NCI-H82 treated with DMSO at 0.1 percent for 48 hours (cell line): ENCODE data around the gene RABAC1.
"Not testable (repeated sequence)": the region's sequence is repeated elsewhere in the genome, so short reads cannot be mapped to it uniquely, and the experiment has no call there.

Source experiments
- DNase-seq: peaks from one replicate; lab custom pipeline; 2025; ENCODE audit not compliant: unreplicated experiment; lab: John Stamatoyannopoulos, UW

The RABAC1 gene

GRCh38 chr19:41918095-41918494, 41.0 kb downstream of the RABAC1 start:
- no peak for DNase-seq

GRCh38 chr19:41917676-41918075, 41.4 kb downstream of the RABAC1 start:
- no peak for DNase-seq

DNA sequence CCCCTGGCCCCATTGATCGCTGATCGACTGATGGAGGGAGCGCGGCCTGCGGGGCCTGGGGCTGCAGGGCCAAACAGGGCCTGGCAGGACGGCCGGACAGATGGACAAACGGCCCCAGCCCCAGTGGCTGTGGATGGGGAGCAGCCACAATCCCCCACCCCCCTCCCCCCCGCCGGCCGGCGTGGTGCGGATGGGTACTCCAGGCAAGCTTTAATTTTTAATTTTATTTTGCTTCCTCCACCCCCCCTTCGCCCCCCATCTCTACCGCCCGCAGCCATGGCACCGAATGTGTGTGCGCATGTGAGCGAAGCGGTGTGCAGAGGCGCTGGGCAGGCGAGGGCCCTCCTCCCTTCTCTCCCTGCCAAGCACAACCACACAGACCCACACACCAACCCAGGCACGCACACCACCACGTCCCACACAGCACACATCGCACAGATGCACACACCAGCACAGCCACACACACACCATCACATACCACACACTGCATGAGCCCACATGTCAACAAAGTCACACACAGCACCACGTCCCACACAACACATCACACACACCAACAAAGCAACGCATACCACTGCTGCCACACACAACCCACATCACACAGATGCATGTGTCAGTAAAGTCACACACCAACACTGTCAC, 43.2 kb downstream of the RABAC1 start:
- no peak for DNase-seq

- DNase-seq = no peak
Observed at GRCh38 chr19:41915021-41915775, 43.9 kb downstream of the RABAC1 start.

DNA sequence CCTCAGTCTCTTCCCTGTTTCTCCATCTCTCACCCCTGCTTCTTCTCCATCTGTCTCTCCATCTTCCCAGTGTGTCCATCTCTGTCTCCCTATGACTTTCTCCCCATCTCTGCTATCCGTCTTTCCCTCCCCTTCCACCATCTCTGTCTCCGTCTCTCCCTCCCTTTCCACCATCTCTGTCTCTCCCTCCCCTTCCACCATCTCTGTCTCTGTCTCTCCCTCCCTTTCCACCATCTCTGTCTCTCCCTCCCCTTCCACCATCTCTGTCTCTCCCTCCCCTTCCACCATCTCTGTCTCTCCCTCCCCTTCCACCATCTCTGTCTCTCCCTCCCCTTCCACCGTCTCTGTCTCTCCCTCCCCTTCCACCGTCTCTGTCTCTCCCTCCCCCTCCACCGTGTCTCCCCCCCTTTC, 44.7 kb downstream of the RABAC1 start:
- DNase-seq = not testable (repeated sequence)

- no peak for DNase-seq
Observed at GRCh38 chr19:41913538-41914423, 45.3 kb downstream of the RABAC1 start.

DNA sequence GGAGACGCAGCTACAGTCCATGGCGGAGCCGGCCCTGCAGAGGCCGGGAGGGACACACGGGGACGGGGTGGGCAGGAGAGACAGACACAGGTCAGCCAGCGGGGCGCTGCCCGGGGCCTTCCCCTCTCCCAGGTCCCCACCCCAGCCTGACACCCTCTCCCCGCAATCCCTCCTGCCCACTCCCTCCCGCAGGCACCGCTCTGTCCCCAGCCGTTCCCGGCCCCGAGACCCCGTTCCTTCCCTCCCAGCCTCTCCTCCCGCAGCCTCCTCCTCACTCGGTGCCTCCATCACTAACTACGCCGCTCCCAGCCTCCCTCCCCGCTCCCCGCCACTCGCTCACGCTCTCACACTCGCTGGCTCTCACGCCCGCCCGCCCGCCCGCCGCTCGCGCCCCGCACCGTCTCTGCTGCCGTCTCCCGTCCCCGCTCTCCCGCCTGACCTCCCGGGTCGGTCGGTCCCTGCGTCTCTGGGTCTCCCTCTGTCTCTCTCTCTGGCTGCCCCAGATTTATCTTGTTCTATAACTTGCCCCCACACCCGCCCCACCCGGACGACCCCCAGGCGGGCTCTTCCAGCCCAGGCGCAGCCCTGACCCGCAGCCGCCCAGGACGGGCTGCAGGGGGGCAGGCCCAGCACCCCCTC, 46.1 kb downstream of the RABAC1 start:
- no peak for DNase-seq

DNA sequence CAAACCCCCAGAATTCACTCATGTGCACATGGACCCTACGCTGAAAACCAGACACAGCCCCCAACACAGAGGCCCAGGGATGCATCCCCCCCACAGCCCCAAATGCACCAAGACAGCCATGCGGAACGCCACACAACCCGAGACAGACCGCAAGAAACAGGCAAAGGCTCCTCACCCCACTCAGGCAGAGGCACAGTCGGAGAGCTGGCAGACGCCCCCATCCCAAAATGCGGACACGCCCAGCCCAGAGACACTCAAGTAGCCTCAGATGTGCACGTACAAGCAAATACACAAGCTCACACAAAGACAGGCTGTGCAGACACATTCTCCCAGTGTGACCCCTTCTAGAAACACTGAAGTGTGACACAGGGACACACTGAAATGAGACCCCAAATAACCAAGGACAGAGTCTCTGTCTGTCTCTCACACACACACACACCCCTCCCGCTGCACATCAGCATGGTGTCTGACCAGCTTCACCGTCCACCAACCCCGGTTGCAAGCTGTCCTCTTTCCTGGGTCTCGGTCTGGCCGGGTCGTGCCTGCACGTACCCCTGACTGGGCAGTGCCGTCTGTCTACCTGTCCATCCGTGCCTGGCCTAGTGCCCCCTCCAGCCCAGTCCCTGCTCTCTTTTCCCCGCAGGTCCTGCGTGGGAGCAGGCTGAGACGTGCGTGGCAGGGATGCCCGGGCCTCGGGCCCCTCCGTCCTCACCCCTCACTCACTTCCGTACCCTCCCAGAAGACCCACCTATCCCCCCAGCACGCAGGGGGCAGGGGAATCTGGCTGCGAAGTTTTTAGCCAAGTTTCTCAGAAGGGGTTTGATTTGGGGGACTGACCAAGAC, 47.0 kb downstream of the RABAC1 start:
- no peak for DNase-seq

- no peak for DNase-seq
Observed at GRCh38 chr19:41910992-41911888, 47.9 kb downstream of the RABAC1 start.

- DNase-seq = no peak
Observed at GRCh38 chr19:41910240-41910991, 48.7 kb downstream of the RABAC1 start.

DNA sequence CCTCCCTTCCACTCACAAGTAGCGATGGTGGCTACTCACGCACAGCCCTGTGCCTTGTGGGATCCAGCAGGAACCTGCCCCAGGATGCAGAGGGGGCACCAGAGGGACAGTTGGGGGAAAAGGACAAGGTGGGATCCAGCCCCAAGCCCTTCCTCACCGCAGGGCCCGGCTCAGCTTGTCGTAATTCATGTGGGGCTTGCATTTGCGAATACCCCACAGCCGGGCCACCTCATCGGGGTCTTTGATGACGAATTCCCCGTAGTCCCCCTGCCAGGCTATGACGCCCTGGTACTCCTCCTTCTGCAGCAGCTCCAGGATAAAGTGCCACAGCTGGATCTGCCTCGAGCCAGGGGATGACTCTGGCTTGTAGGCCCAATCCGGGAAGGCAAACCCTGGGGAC, 49.4 kb downstream of the RABAC1 start:
- DNase-seq = no peak

- no peak for DNase-seq
Observed at GRCh38 chr19:41908724-41909464, 50.2 kb downstream of the RABAC1 start.

DNA sequence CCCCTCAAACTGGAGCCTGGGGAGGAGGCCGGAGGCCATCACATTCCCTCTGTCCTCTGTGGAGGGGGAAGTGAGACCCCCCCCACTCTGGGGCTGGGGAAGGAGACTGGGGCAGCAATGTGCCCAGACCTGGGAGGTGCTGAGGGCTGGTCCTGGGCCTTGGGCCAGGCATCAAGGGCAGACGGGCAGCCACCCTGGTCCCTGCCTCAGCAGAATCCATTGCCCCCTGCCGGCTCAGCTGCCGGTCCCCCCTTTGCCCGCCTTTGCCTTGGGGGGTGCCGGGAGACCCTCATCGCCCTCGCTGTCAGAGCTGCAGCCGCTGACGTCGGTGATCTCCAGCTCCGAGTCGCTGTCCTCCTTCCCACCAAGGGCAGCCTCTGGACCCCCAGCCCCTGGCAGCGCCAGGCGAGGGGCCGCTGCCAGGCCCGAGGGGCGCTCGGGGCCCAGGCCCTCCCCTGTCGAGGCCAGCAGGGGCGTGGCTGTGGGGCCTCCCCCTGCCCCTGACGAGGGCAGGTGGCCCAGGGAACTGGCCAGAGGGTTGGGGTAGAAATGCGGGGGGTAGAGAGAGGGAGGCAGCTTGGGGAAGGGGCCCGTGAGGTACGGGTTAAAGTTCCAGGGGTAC, 51.0 kb downstream of the RABAC1 start:
- no peak for DNase-seq

- DNase-seq = no peak
Observed at GRCh38 chr19:41906916-41907680, 52.0 kb downstream of the RABAC1 start.
